ENCODE results near the gene ATXN7L3.
A peak's percentile ranks its signal among the peaks of the same experiment; 100 is the strongest.

The ATXN7L3 gene

GRCh38 chr17:44200478-44201155 is 933 bp upstream of the ATXN7L3 start:
- DNase-seq, result no peak

GRCh38 chr17:44198721-44199552 is 747 bp downstream of the ATXN7L3 start:
- DNase-seq, result no peak

- no peak for DNase-seq
Measured at GRCh38 chr17:44197980-44198720, 1.5 kb downstream of the ATXN7L3 start.

DNA sequence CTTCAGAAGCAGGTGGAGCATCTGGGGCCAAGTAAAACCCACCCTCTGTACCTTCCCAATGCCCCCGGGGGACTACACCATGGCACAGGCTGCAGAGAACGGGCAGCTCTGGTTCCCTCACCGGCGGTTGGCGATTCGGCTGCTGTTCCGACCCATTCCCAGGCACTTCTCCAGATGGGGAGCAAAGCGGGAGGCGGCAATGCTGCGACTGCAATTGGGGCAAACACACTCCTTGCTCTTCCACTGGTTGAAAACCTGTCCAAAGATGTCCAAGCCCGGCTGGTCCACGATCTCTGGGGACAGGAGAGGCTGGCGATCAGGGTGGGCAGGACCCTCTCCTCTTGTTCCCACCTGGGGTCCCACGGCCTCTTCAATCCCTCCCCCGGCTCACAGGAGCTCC is 2.6 kb downstream of the ATXN7L3 start:
- no peak for DNase-seq

DNA sequence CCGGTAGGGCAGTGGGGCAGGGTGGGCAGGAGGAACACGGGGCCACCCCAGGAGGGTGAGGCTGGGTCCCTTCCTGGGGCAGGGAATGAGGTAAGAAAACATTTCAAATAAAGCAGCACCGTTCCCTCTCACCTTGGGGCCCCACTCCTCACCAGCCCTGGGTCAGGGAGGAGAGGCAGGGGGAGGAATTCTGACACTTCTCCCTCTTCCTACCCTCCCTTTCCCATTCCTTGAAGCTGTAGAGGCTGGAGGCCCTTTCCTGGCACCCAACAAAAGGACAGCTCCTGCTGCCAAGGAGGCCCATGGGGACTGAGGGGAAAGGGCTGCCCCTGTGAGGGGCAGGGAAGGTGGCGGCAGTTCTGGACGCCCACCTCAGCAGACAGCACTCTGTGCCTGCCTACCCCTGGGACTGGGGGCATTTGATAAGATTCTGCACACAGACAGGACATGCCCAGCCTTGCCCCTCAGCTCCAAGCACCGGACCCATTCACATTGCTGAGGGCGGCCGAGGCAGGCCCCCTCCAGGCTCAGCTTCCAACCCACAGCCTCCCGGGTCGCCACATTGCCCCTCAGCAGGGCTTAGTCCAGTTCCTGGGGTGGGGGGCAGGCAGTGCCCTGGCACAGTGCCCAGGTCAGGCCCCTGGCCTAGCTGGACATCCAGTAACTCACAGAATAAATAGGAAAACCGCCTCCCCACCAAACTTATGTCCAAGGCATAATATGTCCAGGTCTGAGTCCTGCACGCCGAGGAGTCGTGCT is 6.2 kb downstream of the ATXN7L3 start:
- no peak for DNase-seq

GRCh38 chr17:44192750-44193149 is 6.9 kb downstream of the ATXN7L3 start:
- no peak for DNase-seq

GRCh38 chr17:44191941-44192496 is 7.7 kb downstream of the ATXN7L3 start:
- DNase-seq, result no peak

DNA sequence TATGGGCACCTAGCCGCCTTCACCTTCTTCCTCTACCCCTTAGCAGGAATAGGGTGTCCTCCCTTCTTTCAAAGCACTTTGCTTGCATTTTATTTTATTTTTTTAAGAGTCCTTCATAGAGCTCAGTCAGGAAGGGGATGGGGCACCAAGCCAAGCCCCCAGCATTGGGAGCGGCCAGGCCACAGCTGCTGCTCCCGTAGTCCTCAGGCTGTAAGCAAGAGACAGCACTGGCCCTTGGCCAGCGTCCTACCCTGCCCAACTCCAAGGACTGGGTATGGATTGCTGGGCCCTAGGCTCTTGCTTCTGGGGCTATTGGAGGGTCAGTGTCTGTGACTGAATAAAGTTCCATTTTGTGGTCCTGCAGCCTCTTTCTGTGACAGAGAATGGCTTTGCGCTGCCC is 8.3 kb downstream of the ATXN7L3 start:
- no peak for DNase-seq

DNA sequence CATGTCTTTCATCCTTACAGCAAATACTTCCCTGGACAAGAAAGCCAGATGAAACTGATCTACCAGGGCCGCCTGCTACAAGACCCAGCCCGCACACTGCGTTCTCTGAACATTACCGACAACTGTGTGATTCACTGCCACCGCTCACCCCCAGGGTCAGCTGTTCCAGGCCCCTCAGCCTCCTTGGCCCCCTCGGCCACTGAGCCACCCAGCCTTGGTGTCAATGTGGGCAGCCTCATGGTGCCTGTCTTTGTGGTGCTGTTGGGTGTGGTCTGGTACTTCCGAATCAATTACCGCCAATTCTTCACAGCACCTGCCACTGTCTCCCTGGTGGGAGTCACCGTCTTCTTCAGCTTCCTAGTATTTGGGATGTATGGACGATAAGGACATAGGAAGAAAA is 9.2 kb downstream of the ATXN7L3 start:
- no peak for DNase-seq

DNA sequence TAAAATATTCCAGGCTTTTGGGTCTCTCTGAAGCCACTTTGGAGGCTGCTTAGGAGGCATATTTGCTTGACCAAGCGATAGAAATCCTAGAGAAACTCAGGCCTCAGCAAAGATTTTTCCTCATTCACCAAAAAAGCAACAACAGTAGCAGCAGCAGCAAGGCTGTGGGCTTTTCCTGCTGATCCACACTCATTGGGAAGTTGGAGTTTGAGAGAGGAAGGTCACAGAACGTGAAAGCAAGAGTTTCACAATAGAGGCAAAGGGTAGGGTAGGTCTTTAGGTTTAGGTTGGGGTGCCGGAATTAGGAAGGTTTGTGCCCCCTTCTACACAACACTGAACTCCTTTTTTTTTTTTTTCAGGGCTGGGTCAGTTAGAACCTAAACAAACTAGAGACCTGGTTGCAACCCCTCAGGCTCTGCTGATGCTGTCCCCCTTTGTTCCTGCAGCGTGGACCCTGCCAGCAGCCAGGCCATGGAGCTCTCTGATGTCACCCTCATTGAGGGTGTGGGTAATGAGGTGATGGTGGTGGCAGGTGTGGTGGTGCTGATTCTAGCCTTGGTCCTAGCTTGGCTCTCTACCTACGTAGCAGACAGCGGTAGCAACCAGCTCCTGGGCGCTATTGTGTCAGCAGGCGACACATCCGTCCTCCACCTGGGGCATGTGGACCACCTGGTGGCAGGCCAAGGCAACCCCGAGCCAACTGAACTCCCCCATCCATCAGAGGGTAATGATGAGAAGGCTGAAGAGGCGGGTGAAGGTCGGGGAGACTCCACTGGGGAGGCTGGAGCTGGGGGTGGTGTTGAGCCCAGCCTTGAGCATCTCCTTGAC is 10.9 kb downstream of the ATXN7L3 start:
- DNase-seq, result no peak

DNA sequence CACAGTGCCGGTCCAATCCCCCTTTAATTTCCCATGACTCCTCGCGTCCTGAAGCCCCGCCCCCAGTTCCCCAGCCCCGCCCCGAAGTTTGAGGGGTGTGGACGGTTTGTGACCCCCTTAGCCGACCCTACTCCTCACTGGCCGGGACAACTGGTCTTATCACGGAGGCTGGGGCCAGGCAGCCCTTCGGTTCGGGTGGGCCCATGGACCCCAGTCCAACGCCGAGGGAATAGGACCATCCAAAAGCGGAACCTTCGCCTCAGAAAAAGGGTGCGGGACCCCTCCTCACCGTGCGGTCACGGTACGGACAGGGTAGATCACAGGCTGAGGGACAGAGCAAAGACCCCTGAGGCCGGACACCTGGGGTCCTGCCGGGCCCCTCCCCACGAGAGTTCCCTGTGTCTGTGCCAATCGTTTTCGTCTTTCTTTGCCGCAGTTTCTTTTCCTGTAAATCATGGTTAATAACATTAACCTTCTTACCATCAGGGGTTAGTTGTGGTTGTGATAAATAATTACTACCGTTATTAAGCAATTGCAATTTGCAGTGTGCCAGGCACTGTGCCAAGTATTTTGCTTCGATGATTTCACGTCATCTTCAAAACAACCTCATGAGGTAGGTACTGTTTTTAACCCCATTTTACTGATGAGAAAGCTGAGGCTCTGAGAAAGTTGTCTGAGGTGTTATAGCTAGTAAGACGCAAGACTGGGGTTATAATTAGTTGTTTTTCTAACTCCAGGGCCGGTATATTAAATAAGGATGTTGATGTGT is 12.4 kb downstream of the ATXN7L3 start:
- DNase-seq, result peak; percentile 64

- DNase-seq, result peak; percentile 98
Measured at GRCh38 chr17:44186307-44187130, 13.2 kb downstream of the ATXN7L3 start, which contains the start of gene TMUB2. Gene TMUB2, plus strand, starts transcription at chr17:44186972. Its CDS starts 737 bp downstream, at chr17:44187709.

DNA sequence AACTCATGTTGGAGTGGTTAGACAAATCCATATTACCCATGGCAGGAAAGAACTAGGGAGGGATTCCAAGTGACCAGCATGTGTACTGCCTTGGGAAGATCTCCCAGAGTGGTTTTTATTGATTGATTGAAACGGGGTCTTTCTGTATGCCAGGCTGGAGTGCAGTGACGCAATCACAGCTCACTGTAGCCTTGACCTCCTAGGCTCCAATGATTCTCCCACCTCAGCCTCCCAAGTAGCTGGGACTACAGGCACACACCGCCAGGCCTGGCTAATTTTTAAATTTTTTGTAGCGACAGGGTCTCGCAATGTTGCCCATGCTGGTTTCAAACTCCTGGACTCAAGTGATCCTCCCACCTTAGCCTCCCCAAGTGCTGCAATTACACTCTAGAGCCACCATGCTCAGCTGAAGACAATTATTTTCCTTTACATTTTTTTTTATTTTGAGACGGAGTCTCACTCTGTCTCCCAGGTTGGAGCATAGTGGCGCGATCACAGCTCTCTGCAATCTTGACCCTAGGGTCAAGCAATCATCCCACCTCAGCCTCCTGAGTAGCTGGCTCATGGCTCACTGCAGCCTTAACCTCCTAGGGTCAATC is 15.4 kb downstream of the ATXN7L3 start:
- DNase-seq, result no peak

- DNase-seq, result no peak
Measured at GRCh38 chr17:44183024-44183423, 16.7 kb downstream of the ATXN7L3 start.

GRCh38 chr17:44178133-44178532 is 21.6 kb downstream of the ATXN7L3 start:
- DNase-seq, result no peak

GRCh38 chr17:44177640-44178039 is 22.0 kb downstream of the ATXN7L3 start:
- DNase-seq, result no peak

DNA sequence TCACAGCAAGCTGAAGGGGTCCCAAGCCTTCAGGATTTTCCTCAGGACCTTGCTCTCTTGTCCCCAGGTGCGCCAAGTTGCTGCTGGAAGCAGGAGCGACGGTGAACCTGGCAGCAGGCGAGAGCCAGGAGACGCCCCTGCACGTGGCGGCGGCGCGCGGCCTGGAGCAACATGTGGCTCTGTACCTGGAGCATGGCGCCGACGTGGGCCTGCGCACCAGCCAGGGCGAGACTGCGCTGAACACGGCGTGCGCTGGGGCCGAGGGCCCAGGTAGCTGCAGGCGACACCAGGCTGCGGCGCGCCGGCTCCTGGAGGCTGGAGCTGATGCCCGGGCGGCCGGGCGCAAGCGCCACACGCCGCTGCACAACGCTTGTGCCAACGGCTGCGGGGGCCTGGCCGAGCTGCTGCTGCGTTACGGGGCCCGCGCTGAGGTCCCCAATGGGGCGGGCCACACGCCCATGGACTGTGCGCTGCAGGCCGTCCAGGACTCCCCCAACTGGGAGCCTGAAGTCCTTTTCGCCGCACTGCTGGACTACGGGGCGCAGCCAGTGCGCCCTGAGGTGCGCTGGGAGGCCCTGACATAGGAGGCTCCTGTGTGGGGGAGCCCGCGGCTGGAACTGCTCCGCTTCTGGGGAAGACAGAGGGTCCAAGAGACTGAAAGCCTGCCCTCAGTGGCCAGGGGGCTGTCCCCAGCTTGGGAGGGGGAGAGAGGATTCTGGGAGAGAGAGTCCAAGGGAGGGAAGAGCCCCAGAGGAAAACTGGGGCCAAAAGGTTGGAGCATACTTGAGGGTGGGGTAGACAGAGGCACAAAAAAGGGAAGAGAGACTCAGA is 22.8 kb downstream of the ATXN7L3 start:
- no peak for DNase-seq

GRCh38 chr17:44176257-44176656 is 23.4 kb downstream of the ATXN7L3 start:
- no peak for DNase-seq

Measured in NCI-H2107 (cell line).